ENCODE measurements around the gene FMN2. TPM values are rescaled to one million over a fixed set of nuclear protein-coding genes. Genes with fewer than 3 reads are reported as not detected.

The FMN2 gene
- not detected in 2 replicates for total RNA-seq (2022)
- Bru-seq, nascent RNA, result percentile 9 among the genes with signal in this experiment
- BruChase-seq, experiment 1, labeled RNA remaining after a 2-hour chase, result percentile 6 among the genes with signal in this experiment
- percentile 6 among the genes with signal in this experiment for BruChase-seq, experiment 2, labeled RNA remaining after a 6-hour chase
- long read RNA-seq, result 0 reads

DNA sequence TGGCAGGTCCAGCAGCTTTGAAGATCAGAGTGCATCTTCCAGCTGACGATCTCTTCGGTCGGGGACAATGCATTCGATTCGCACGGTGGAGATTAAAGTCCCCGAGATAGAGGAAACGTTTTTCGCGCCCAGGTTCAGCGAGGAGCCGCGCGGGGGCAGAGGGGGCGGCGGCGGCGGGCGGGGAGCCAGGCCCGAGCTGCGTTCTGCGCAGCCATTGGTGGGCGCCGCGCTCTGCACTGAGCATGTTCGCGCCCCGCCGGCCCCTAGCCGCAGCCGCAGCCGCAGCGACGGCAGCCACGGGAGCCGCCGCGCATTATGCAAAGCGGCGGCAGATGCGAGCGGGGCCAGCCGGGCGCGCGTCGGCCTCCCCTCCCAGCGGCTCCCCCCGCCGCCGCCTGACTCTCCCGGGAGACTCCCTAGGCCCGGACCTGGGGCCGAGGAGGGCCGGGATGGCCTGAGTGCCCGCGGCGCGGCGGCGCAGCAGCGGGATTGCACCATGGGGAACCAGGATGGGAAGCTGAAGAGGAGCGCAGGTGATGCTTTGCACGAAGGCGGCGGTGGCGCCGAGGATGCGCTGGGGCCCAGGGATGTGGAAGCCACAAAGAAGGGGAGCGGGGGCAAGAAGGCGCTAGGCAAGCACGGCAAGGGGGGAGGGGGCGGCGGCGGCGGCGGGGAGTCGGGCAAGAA is at the start of gene FMN2:
Gene FMN2, plus strand, starts transcription at position 270 of the 687 bp plus-strand sequence. Its CDS starts 227 bp downstream, at position 497.
- 0 out of 2 replicates have a peak, but pooled peaks cover 4% of the 10 kb centered on the region for H3K4me1 ChIP-seq
- no TSS peak for BruUV-seq (replicated peaks)
- peak within 1 kb of the TSS; percentile 64 for H3K4me3 Mint-ChIP-seq (ENCODE audit: unreplicated experiment)
- H3K27ac Mint-ChIP-seq (ENCODE audit: unreplicated experiment), result no peak within 1 kb of the TSS
- H3K9me3 ChIP-seq, result no peaks in the 10 kb centered on the region
- peak in 1 of 2 experiments; percentile 27 for DNase-seq
- TF ChIP-seq, protein P1, sequence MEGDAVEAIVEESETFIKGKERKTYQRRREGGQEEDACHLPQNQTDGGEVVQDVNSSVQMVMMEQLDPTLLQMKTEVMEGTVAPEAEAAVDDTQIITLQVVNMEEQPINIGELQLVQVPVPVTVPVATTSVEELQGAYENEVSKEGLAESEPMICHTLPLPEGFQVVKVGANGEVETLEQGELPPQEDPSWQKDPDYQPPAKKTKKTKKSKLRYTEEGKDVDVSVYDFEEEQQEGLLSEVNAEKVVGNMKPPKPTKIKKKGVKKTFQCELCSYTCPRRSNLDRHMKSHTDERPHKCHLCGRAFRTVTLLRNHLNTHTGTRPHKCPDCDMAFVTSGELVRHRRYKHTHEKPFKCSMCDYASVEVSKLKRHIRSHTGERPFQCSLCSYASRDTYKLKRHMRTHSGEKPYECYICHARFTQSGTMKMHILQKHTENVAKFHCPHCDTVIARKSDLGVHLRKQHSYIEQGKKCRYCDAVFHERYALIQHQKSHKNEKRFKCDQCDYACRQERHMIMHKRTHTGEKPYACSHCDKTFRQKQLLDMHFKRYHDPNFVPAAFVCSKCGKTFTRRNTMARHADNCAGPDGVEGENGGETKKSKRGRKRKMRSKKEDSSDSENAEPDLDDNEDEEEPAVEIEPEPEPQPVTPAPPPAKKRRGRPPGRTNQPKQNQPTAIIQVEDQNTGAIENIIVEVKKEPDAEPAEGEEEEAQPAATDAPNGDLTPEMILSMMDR (IDR thresholded peaks at IDR 0.05; ENCODE audit: insufficient read depth in 1 of 2, low read depth in 1 of 2, low read length in 1 of 2, severe bottlenecking in 1 of 2, unreplicated experiment in 1 of 2), result no peak
- ChIA-PET POLR2A (no interaction called here), CTCF (no interaction called here)
- H3K9me3 Mint-ChIP-seq (ENCODE audit: unreplicated experiment), result no peaks in the 10 kb centered on the region
- H3K36me3 ChIP-seq (ENCODE audit: control insufficient read depth, insufficient read depth, low read length), result no peaks in the 10 kb centered on the region
- intact Hi-C loops (cut with micrococcal nuclease; ENCODE audit: unreplicated experiment), result no loop called here
- no peaks in the 10 kb centered on the region for H3K36me3 Mint-ChIP-seq (ENCODE audit: insufficient read depth, unreplicated experiment)
- H3K4me3 ChIP-seq (ENCODE audit: low read depth, low read length), result peak within 1 kb of the TSS; percentile 30
- H3K4me1 Mint-ChIP-seq (ENCODE audit: low read depth, unreplicated experiment), result no peaks in the 10 kb centered on the region
- no peaks in the 10 kb centered on the region; the same call in 1 of the 2 replicates for H3K27me3 ChIP-seq (replicated peaks; ENCODE audit: control insufficient read depth, insufficient read depth, low read length)
- H3K27me3 Mint-ChIP-seq (ENCODE audit: insufficient read depth, unreplicated experiment), result peaks cover 26% of the 10 kb centered on the region

DNA sequence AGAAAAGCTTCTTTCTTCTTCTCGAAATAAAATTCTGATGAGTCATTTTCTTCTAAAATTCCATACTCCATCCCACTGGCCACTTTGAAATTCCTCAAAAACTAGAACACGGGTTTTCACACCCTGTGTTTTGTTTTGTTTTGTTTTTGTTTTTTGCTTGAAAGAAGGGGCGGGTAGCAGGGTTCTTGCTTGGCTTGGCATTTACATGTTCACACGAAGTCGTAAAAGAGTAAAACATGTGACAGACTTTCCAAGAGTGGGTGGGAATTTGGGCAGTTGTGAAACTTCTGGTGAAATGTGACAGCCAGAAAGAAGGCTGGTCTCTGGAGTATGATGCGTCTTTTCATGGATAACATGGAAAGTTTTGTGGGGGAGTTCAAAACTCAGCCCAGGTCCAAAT is 47.1 kb upstream of the FMN2 start:
- Histone ChIP-seq H3K4me1 (no peaks in the 10 kb centered on the region), H3K9me3 (no peaks in the 10 kb centered on the region), H3K4me3 (ENCODE audit: low read depth, low read length) (no peak overlapping the region), H3K27me3 (replicated peaks; ENCODE audit: control insufficient read depth, insufficient read depth, low read length) (no peaks in the 10 kb centered on the region), H3K36me3 (ENCODE audit: control insufficient read depth, insufficient read depth, low read length) (no peaks in the 10 kb centered on the region)
- Mint-ChIP-seq H3K9me3 (ENCODE audit: unreplicated experiment) (no peaks in the 10 kb centered on the region), H3K4me3 (ENCODE audit: unreplicated experiment) (no peak overlapping the region), H3K36me3 (ENCODE audit: insufficient read depth, unreplicated experiment) (no peaks in the 10 kb centered on the region), H3K4me1 (ENCODE audit: low read depth, unreplicated experiment) (no peaks in the 10 kb centered on the region), H3K27ac (ENCODE audit: unreplicated experiment) (no peak overlapping the region), H3K27me3 (ENCODE audit: insufficient read depth, unreplicated experiment) (peaks cover 10% of the 10 kb centered on the region)
- BruUV-seq (replicated peaks), result no TSS peak
- no peak for DNase-seq
- intact Hi-C loops (cut with micrococcal nuclease; ENCODE audit: unreplicated experiment), result no loop called here
- TF ChIP-seq, protein P1 (IDR thresholded peaks at IDR 0.05; ENCODE audit: insufficient read depth in 1 of 2, low read depth in 1 of 2, low read length in 1 of 2, severe bottlenecking in 1 of 2, unreplicated experiment in 1 of 2), result no peak
- POLR2A ChIA-PET, result no interaction called here
- CTCF ChIA-PET, result no interaction called here

DNA sequence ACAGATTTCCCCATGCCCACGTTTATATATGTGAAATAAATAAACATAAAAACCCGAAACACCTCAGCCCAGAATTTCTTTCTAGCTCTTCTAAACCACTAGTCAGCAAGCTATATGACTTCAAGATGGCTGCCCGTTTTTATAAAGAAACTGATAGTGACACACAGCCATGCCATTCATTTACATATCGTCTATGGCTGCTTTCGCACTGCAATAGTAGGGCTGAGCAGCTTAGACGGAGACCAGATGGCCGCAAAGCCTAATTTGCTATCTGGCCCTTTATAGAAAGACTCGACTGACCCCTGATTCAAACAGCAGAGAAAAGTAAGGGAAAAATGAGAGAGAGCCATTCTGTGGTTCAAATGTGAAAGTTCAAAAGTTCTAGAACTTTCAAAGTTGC is 45.7 kb upstream of the FMN2 start:
- POLR2A ChIA-PET, result no interaction called here
- H3K36me3 Mint-ChIP-seq (ENCODE audit: insufficient read depth, unreplicated experiment), result no peaks in the 10 kb centered on the region

More for the DNA sequence above, 45.7 kb upstream of the FMN2 start:
- Mint-ChIP-seq H3K27ac (ENCODE audit: unreplicated experiment) (no peak overlapping the region), H3K4me1 (ENCODE audit: low read depth, unreplicated experiment) (no peaks in the 10 kb centered on the region), H3K4me3 (ENCODE audit: unreplicated experiment) (no peak overlapping the region), H3K27me3 (ENCODE audit: insufficient read depth, unreplicated experiment) (peaks cover 10% of the 10 kb centered on the region), H3K9me3 (ENCODE audit: unreplicated experiment) (no peaks in the 10 kb centered on the region)
- Histone ChIP-seq H3K27me3 (replicated peaks; ENCODE audit: control insufficient read depth, insufficient read depth, low read length) (no peaks in the 10 kb centered on the region), H3K36me3 (ENCODE audit: control insufficient read depth, insufficient read depth, low read length) (no peaks in the 10 kb centered on the region), H3K9me3 (no peaks in the 10 kb centered on the region), H3K4me3 (ENCODE audit: low read depth, low read length) (no peak overlapping the region), H3K4me1 (no peaks in the 10 kb centered on the region)
- intact Hi-C loops (cut with micrococcal nuclease; ENCODE audit: unreplicated experiment), result no loop called here
- DNase-seq, result no peak
- no TSS peak for BruUV-seq (replicated peaks)
- TF ChIP-seq, protein P1 (IDR thresholded peaks at IDR 0.05; ENCODE audit: insufficient read depth in 1 of 2, low read depth in 1 of 2, low read length in 1 of 2, severe bottlenecking in 1 of 2, unreplicated experiment in 1 of 2), result no peak
- CTCF ChIA-PET, result no interaction called here
